ENCODE results near the gene PAM16. TPM values are rescaled to one million over a fixed set of nuclear protein-coding genes. Genes with fewer than 3 reads are reported as not detected.

Gene PAM16
- total RNA-seq, 1 donor: 17.4 TPM

GRCh38 chr16:4306470-4307214 lies 44.5 kb downstream of the PAM16 start:
- H3K27me3 ChIP-seq (ENCODE audit: insufficient read depth, low read length): no peaks in the 10 kb centered on the region
- DNase-seq (ENCODE audit: insufficient read length, low spot score, missing footprints): no peak
- peak overlapping the region; percentile 93 for H2AFZ ChIP-seq (ENCODE audit: low read length)

DNA sequence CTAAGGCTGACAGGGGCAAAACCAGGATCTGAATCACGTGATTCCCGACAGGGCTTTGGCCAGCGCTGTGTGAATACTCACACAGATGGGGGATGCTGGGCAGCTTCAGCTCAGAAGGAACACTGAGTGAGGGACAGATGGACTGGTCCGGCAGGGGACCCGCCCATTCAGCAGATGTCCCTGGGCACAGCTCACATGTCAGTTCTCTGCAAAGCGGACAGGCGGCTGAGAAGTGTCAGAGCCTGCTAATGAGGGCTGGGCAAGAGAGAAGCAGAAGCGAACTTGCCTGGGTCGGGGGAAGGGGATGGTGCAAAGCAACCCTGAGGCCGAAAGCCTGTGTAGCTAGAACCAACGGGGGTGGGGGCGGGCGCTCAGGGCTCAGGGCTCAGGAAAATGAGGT lies 47.1 kb downstream of the PAM16 start:
- Histone ChIP-seq H3K4me1 (ENCODE audit: insufficient read depth, low read length) (peaks cover 12% of the 10 kb centered on the region), H4K20me1 (ENCODE audit: insufficient read depth, low read length) (no peaks in the 10 kb centered on the region), H3K79me2 (ENCODE audit: insufficient read depth, low read length) (peaks cover 8% of the 10 kb centered on the region), H3K27me3 (ENCODE audit: insufficient read depth, low read length) (no peaks in the 10 kb centered on the region), H3K27ac (ENCODE audit: low read depth, low read length) (no peak overlapping the region), H3K36me3 (ENCODE audit: insufficient read depth, low read length) (no peaks in the 10 kb centered on the region), H3K4me3 (ENCODE audit: insufficient read depth, low read length) (no peak overlapping the region), H2AFZ (ENCODE audit: low read length) (no peak overlapping the region), H3K9me3 (ENCODE audit: low read depth, low read length) (no peaks in the 10 kb centered on the region), H3K4me2 (ENCODE audit: insufficient read depth, low read length) (no peak overlapping the region)
- peak; percentile 71 for DNase-seq (ENCODE audit: insufficient read length, low spot score, missing footprints)
- TF ChIP-seq, protein P1, sequence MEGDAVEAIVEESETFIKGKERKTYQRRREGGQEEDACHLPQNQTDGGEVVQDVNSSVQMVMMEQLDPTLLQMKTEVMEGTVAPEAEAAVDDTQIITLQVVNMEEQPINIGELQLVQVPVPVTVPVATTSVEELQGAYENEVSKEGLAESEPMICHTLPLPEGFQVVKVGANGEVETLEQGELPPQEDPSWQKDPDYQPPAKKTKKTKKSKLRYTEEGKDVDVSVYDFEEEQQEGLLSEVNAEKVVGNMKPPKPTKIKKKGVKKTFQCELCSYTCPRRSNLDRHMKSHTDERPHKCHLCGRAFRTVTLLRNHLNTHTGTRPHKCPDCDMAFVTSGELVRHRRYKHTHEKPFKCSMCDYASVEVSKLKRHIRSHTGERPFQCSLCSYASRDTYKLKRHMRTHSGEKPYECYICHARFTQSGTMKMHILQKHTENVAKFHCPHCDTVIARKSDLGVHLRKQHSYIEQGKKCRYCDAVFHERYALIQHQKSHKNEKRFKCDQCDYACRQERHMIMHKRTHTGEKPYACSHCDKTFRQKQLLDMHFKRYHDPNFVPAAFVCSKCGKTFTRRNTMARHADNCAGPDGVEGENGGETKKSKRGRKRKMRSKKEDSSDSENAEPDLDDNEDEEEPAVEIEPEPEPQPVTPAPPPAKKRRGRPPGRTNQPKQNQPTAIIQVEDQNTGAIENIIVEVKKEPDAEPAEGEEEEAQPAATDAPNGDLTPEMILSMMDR (IDR thresholded peaks at IDR 0.05; ENCODE audit: extremely low read depth, low read depth, low read length): no peak

More at GRCh38 chr16:4306470-4307214, 44.5 kb downstream of the PAM16 start:
- peaks cover 8% of the 10 kb centered on the region for H3K79me2 ChIP-seq (ENCODE audit: insufficient read depth, low read length)
- peak overlapping the region; percentile 91 for H3K4me3 ChIP-seq (ENCODE audit: insufficient read depth, low read length)
- H3K4me2 ChIP-seq (ENCODE audit: insufficient read depth, low read length): peak overlapping the region; percentile 92
- H3K4me1 ChIP-seq (ENCODE audit: insufficient read depth, low read length): peaks cover 11% of the 10 kb centered on the region
- H4K20me1 ChIP-seq (ENCODE audit: insufficient read depth, low read length): no peaks in the 10 kb centered on the region
- H3K36me3 ChIP-seq (ENCODE audit: insufficient read depth, low read length): no peaks in the 10 kb centered on the region
- TF ChIP-seq, protein P1 (IDR thresholded peaks at IDR 0.05; ENCODE audit: extremely low read depth, low read depth, low read length): no peak
- peak overlapping the region; percentile 91 for H3K27ac ChIP-seq (ENCODE audit: low read depth, low read length)
- no peaks in the 10 kb centered on the region for H3K9me3 ChIP-seq (ENCODE audit: low read depth, low read length)

- Histone ChIP-seq H4K20me1 (ENCODE audit: insufficient read depth, low read length) (no peaks in the 10 kb centered on the region), H3K4me1 (ENCODE audit: insufficient read depth, low read length) (peaks cover 17% of the 10 kb centered on the region), H3K36me3 (ENCODE audit: insufficient read depth, low read length) (no peaks in the 10 kb centered on the region), H3K79me2 (ENCODE audit: insufficient read depth, low read length) (peaks cover 6% of the 10 kb centered on the region), H3K4me3 (ENCODE audit: insufficient read depth, low read length) (no peak overlapping the region), H2AFZ (ENCODE audit: low read length) (no peak overlapping the region), H3K4me2 (ENCODE audit: insufficient read depth, low read length) (no peak overlapping the region), H3K27me3 (ENCODE audit: insufficient read depth, low read length) (no peaks in the 10 kb centered on the region), H3K9me3 (ENCODE audit: low read depth, low read length) (no peaks in the 10 kb centered on the region), H3K27ac (ENCODE audit: low read depth, low read length) (no peak overlapping the region)
- TF ChIP-seq, protein P1 (IDR thresholded peaks at IDR 0.05; ENCODE audit: extremely low read depth, low read depth, low read length): no peak
- no peak for DNase-seq (ENCODE audit: insufficient read length, low spot score, missing footprints)
Observed at GRCh38 chr16:4301968-4302367, 49.2 kb downstream of the PAM16 start.

DNA sequence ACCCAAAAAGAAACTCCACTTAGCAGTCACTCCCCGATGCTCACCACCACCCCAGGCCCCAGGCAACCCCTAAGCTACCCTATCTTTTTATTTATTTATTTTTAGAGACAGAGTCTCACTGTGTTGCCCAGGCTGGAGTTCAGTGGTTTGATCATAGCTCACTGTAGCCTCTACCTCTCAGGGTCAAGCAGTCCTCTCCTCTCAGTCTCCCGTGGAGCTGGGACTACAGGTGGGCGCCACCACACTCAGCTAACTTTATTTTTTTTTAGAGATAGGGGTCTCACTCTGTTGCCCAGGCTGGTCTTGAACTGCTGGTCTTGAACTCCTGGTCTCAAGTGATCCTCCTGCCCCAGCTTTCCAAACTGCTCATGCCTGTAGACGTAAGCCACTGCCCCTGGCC lies 49.9 kb downstream of the PAM16 start:
- Histone ChIP-seq H3K27ac (ENCODE audit: low read depth, low read length) (no peak overlapping the region), H3K4me2 (ENCODE audit: insufficient read depth, low read length) (no peak overlapping the region), H4K20me1 (ENCODE audit: insufficient read depth, low read length) (no peaks in the 10 kb centered on the region), H3K27me3 (ENCODE audit: insufficient read depth, low read length) (no peaks in the 10 kb centered on the region), H3K9me3 (ENCODE audit: low read depth, low read length) (no peaks in the 10 kb centered on the region), H3K4me3 (ENCODE audit: insufficient read depth, low read length) (no peak overlapping the region), H2AFZ (ENCODE audit: low read length) (no peak overlapping the region), H3K36me3 (ENCODE audit: insufficient read depth, low read length) (no peaks in the 10 kb centered on the region), H3K4me1 (ENCODE audit: insufficient read depth, low read length) (peaks cover 13% of the 10 kb centered on the region), H3K79me2 (ENCODE audit: insufficient read depth, low read length) (no peaks in the 10 kb centered on the region)
- TF ChIP-seq, protein P1 (IDR thresholded peaks at IDR 0.05; ENCODE audit: extremely low read depth, low read depth, low read length): no peak
- no peak for DNase-seq (ENCODE audit: insufficient read length, low spot score, missing footprints)

Measured in osteoblast (primary cell).